HepG2 (cell line): Measurements from ENCODE around the gene CHD9NB.

ENCODE experiments used
- POLR2A ChIP-seq, 2 experiments: IDR thresholded peaks; 2 replicates each; pipeline ENCODE4 v1.6.1; 2011; ENCODE audit warnings: low read depth in 2 of 2, low read length in 2 of 2, mild to moderate bottlenecking in 1 of 2, moderate library complexity in 1 of 2; ENCODE audit not compliant: insufficient read depth in 1 of 2
- ZNF883 ChIP-seq: sonication (generic); formaldehyde crosslinking; IDR thresholded peaks from 2 replicates; pipeline ENCODE4 v1.5.1; 2020; ENCODE audit warnings: mild to moderate bottlenecking, missing genetic modification reagents; ENCODE audit errors: not compliant biosample characterization

DNA sequence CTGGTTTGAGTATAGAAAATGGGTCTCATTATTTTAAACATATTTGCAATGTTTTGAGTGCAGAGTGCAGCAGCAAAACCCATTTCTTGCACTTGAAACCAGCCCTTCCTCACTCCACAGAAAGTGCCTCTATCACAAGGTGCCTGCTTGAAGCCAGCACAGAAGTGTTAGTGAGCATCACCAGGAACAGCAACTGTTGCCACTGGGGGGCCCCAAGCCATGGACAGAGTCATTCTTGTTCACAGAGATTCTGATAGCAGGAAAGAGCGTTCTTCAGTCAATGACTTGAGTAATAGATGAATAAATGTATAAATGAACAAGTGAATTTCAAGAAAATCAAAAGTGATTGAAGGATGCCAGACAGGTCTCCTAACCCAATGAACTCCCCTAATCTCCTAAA lies 45.6 kb downstream of the CHD9NB start:
- no peak for TF ChIP-seq ZNF883
- no peak for TF ChIP-seq POLR2A (IDR thresholded peaks at IDR 0.05; ENCODE audit: insufficient read depth in 1 of 2, low read depth in 2 of 2, low read length in 2 of 2)
